Heart left ventricle (tissue), 16 donors: ENCODE measurements around the gene SUPT6H. TPM values are rescaled to one million over a fixed set of nuclear protein-coding genes. Genes with fewer than 3 reads are reported as not detected.

ENCODE experiments used
- ATAC-seq, 4 donors: fragments of 200-7000 bp; cut with Tn5 transposase; one replicate each; pipeline ENCODE4 v1.9.1; 2020 to 2022; ENCODE audit warnings: moderate library complexity in 4 of 4, mild to moderate bottlenecking in 3 of 4, moderate number of reproducible peaks in 1 of 4
- DNase-seq, 5 donors: peaks; one replicate each; pipeline ENCODE4 v3.0.0-alpha.2; 2020
- H3K27ac ChIP-seq, 12 donors: fragments of 200-600 bp; sonication (generic) in 4 of 12; one replicate each; pipeline versions ENCODE4 v1.5.0 to v1.8.0; 2016 to 2022; ENCODE audit warnings: mild to moderate bottlenecking in 2 of 12
- H3K27me3 ChIP-seq, 9 donors: fragments of 200-600 bp; sonication (generic) in 2 of 9; one replicate each; pipeline versions ENCODE4 v1.5.1 to v1.8.0; 2016 to 2022; ENCODE audit warnings: mild to moderate bottlenecking in 3 of 9
- H3K36me3 ChIP-seq, 9 donors: fragments of 200-600 bp; sonication (generic) in 2 of 9; one replicate each; pipeline versions ENCODE4 v1.5.0 to v1.8.0; 2018 to 2022; ENCODE audit warnings: mild to moderate bottlenecking in 2 of 9
- H3K4me1 ChIP-seq, 12 donors: fragments of 200-600 bp; sonication (generic) in 4 of 12; one replicate each; pipeline versions ENCODE4 v1.5.0 to v1.8.0; 2016 to 2022; ENCODE audit warnings: mild to moderate bottlenecking in 3 of 12
- H3K4me3 ChIP-seq, 12 donors: fragments of 200-600 bp; sonication (generic) in 4 of 12; one replicate each; pipeline versions ENCODE4 v1.5.0 to v1.8.0; 2017 to 2022; ENCODE audit warnings: mild to moderate bottlenecking in 9 of 12, moderate library complexity in 4 of 12
- H3K9me3 ChIP-seq, 12 donors: fragments of 200-600 bp; sonication (generic) in 4 of 12; one replicate each; pipeline versions ENCODE4 v1.5.0 to v1.8.0; 2016 to 2022; ENCODE audit warnings: mild to moderate bottlenecking in 1 of 12
- CTCF ChIP-seq, 12 donors: fragments of 200-600 bp; sonication (generic) in 4 of 12; IDR thresholded peaks; one replicate each; pipeline versions ENCODE4 v1.5.0 to v1.8.0; 2018 to 2022; ENCODE audit warnings: antibody characterized with exemption in 12 of 12, mild to moderate bottlenecking in 5 of 12
- POLR2A ChIP-seq, 2 donors: fragments of 450-650 bp; IDR thresholded peaks; one replicate each; pipeline ENCODE4 v1.6.1; 2017; ENCODE audit warnings: antibody characterized with exemption in 2 of 2, mild to moderate bottlenecking in 2 of 2, moderate library complexity in 2 of 2
- WGBS, 4 donors: extraction: QIAGEN DNeasy Blood & Tissue Kit in 2 of 4; methylation state at CpG; one replicate each; pipeline versions ENCODE4 v1.1.5 to v1.1.7; 2013 to 2018; 5-methylcytosine and 5-hydroxymethylcytosine counted together
- intact Hi-C, 10 donors: fragments of 100-400 bp; cut with DNase I; formaldehyde crosslinking; loops; one replicate each; pipeline versions ENCODE4 v1.11.1 to v1.14.2; 2022
- polyA plus RNA-seq, 2 donors: library from polyadenylated mRNA; stranded (reverse); fragments of 200-250 nt; gene quantifications; one replicate each; pipeline ENCODE4 v1.2.3, GENCODE V29; 2013
- total RNA-seq, 9 donors: library from RNA; depleted of rRNA in 2 of 9; stranded (reverse); fragments of >200 nt in 2 of 9; fragmentation: NEBNext Ultra II Directional in 3 of 9; extraction: Animal tissue kit (Norgen Biotek cat#: 25700) in 3 of 9; gene quantifications; one replicate each; pipeline versions ENCODE4 v1.1.0 to v1.2.4, GENCODE V29; 2016 to 2023
- donor health status: ischemic (EF 13 %, LVEDD 7.1; RV severe dilation, severe dysfunction).
- donor health status: healthy with polysubstance abuse.
- donor health status: DM: no; HTN: yes; CAD: no.
- donor health status: DM: no; HTN: no; CAD: no.
- donor health status: ischemic (EF 25% LVEDD 6.9; RV normal size, moderate dysfunction).
- donor health status: ischemic (EF 25% LVEDD 5.7; RV mildly dilated, moderate dysfunction).
- donor health status: healthy.
- donor health status: DM: yes; HTN: yes; CAD: no.
- donor health status: ischemic (EF 35%, LVEDD 5.7; RV mildly dilated, moderate dysfunction).
- donor health status: nonischemic (EF 11% LVEDD 7.7; RV severe dilation, severe dysfunction).
- donor health status: DM: yes; HTN: yes; CAD: no.
- donor health status: PGD.
- donor health status: ischemic (EF 29% LVEDD 5.4; RV normal size, mild dysfunction).
- donor health status: nonischemic (EF 23%, LVEDD 6.1; RV moderate dilation, normal function).

The SUPT6H gene
- total and polyA plus RNA-seq, 11 donors: 31.7 to 91.6 (median 43.5) TPM

GRCh38 chr17:28748852-28749515 lies 87.0 kb downstream of the SUPT6H start:
- Histone ChIP-seq H3K36me3 (peaks cover 0 to 20% (median 4%) of the 10 kb centered on the region in 9 donors), H3K9me3 (no peaks in the 10 kb centered on the region), H3K4me1 (peaks cover 0 to 47% (median 31%) of the 10 kb centered on the region in 12 donors), H3K27ac (no peak overlapping the region), H3K4me3 (no peak overlapping the region), H3K27me3 (no peaks in the 10 kb centered on the region)
- ATAC-seq (no peak), DNase-seq (no peak)
- WGBS, 4 donors: 73 to 82% (median 75%) methylated on average over 11 to 18 of the region's 18 CpGs
- TF ChIP-seq CTCF (IDR thresholded peaks at IDR 0.05) (no peak), POLR2A (IDR thresholded peaks at IDR 0.05) (no peak)
- intact Hi-C loops: loop anchor here in 1 of 10 donors (2.0 kb wide), 1 partner anchor 20 kb away; the partner anchor contains the start of gene NEK8

- Histone ChIP-seq H3K27ac (peak overlapping the region in 1 of 12 donors; percentile 4), H3K4me1 (peaks cover 0 to 40% (median 25%) of the 10 kb centered on the region in 12 donors), H3K4me3 (no peak overlapping the region), H3K9me3 (no peaks in the 10 kb centered on the region), H3K36me3 (peaks cover 0 to 20% (median 4%) of the 10 kb centered on the region in 9 donors), H3K27me3 (no peaks in the 10 kb centered on the region)
- ATAC-seq: no peak
- TF ChIP-seq CTCF (IDR thresholded peaks at IDR 0.05) (no peak), POLR2A (IDR thresholded peaks at IDR 0.05) (no peak)
- DNase-seq: no peak
- intact Hi-C loops: loop anchor here in 8 of 10 donors (1.0 to 2.0 kb wide), 4 partner anchors 21 to 23 kb away; partner anchors contain the start of genes TLCD1 (in 5 of the 8) and NEK8 (in 2 of the 8)
- WGBS, 4 donors: 43 to 65% (median 59%) methylated on average over 9 to 11 of the region's 11 CpGs
Measured at GRCh38 chr17:28749516-28750177, 87.6 kb downstream of the SUPT6H start.

- DNase-seq (peak; percentile 88 to 94 (median 91)), ATAC-seq (peak; percentile 77 to 87 (median 81))
- Histone ChIP-seq H3K4me3 (no peak overlapping the region), H3K27ac (no peak overlapping the region), H3K4me1 (peaks cover 0 to 32% (median 20%) of the 10 kb centered on the region in 12 donors), H3K27me3 (no peaks in the 10 kb centered on the region), H3K36me3 (peaks cover 0 to 20% (median 4%) of the 10 kb centered on the region in 9 donors), H3K9me3 (no peaks in the 10 kb centered on the region)
- intact Hi-C loops: loop anchor here in 7 of 10 donors (1.0 to 2.0 kb wide), 4 partner anchors 22 to 24 kb away; partner anchors contain the start of genes TLCD1 (in 5 of the 7) and NEK8 (in 1 of the 7)
- WGBS, 4 donors: 40 to 43% (median 40%) methylated on average over 20 of the region's 20 CpGs
- TF ChIP-seq CTCF (IDR thresholded peaks at IDR 0.05): peak; percentile 97 to 100 (median 100)
- TF ChIP-seq POLR2A (IDR thresholded peaks at IDR 0.05): no peak
Measured at GRCh38 chr17:28750178-28751047, 88.4 kb downstream of the SUPT6H start.
